ENCODE measurements around the gene SLC39A6. TPM values are rescaled to one million over a fixed set of nuclear protein-coding genes. Genes with fewer than 3 reads are reported as not detected.

SLC39A6 gene
- total RNA-seq, 3 donors from 2014 or later: 6.6 to 23.3 (median 10.3) TPM

GRCh38 chr18:36149514-36150289 lies 20.6 kb upstream of the SLC39A6 start:
- Histone ChIP-seq H3K4me1 (ENCODE audit: low read depth) (no peaks in the 10 kb centered on the region), H3K36me3 (ENCODE audit: low read depth) (no peaks in the 10 kb centered on the region)
- intact Hi-C loops (cut with DNase I, micrococcal nuclease): no loop called here

DNA sequence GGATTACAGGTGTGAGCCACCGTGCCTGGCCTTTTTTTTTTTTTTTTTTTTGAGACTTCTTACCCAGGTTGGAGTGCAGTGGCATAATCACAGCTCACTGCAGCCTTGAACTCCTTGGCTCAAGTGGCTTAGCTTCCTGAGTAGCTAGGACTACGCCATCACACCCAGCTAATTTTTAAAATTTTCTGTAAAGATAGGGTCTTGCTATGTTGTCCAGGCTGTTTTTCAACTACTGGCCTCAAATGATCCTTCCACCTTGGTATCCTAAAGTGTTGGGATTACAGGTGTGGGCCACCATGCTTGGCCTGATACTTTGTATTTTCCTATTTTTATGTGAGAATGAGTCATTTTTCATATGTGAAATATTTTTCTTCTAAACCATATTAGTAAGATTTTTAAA lies 14.3 kb upstream of the SLC39A6 start:
- intact Hi-C loops (cut with DNase I, micrococcal nuclease): no loop called here
- no peaks in the 10 kb centered on the region for H3K9me3 ChIP-seq
- no peak for ATAC-seq
- DNase-seq: no peak
- H3K4me3 ChIP-seq: no peak overlapping the region
- H3K4me1 ChIP-seq (ENCODE audit: low read depth): no peaks in the 10 kb centered on the region
- peaks cover 8% of the 10 kb centered on the region for H3K36me3 ChIP-seq (ENCODE audit: low read depth)
- no peak for TF ChIP-seq CTCF (IDR thresholded peaks at IDR 0.05)

More at GRCh38 chr18:36149514-36150289, 20.6 kb upstream of the SLC39A6 start:
- DNase-seq (no peak), ATAC-seq (peak; percentile 50)
- H3K9me3 ChIP-seq: no peaks in the 10 kb centered on the region
- no peak for TF ChIP-seq CTCF (IDR thresholded peaks at IDR 0.05)
- no peak overlapping the region for H3K4me3 ChIP-seq

DNA sequence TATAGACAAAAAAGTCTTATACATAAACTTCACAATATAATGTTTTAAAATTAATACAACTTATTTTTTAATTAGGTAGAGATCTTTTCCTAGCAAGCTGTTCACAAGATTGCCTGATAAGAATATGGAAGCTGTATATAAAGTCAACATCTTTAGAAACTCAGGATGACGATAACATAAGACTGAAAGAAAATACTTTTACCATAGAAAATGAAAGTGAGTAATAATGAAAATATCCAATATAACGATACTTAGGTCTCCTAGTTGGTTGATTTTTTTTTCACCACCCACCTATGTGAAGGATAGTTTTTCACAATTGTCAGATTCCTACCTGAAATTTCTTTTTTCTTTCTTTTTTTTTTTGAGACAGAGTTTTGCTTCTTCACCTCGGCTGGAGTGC lies 13.6 kb upstream of the SLC39A6 start:
- TF ChIP-seq CTCF (IDR thresholded peaks at IDR 0.05): no peak
- intact Hi-C loops (cut with DNase I, micrococcal nuclease): no loop called here
- Histone ChIP-seq H3K4me1 (ENCODE audit: low read depth) (no peaks in the 10 kb centered on the region), H3K4me3 (no peak overlapping the region), H3K9me3 (no peaks in the 10 kb centered on the region), H3K36me3 (ENCODE audit: low read depth) (peaks cover 8% of the 10 kb centered on the region)
- DNase-seq (no peak), ATAC-seq (no peak)

- Histone ChIP-seq H3K9me3 (no peaks in the 10 kb centered on the region), H3K4me1 (ENCODE audit: low read depth) (no peaks in the 10 kb centered on the region), H3K4me3 (no peak overlapping the region), H3K36me3 (ENCODE audit: low read depth) (peaks cover 8% of the 10 kb centered on the region)
- intact Hi-C loops (cut with DNase I, micrococcal nuclease): no loop called here
- no peak for TF ChIP-seq CTCF (IDR thresholded peaks at IDR 0.05)
- DNase-seq: no peak
- ATAC-seq: no peak
Observed at GRCh38 chr18:36141576-36141975, 12.4 kb upstream of the SLC39A6 start.

- H3K36me3 ChIP-seq (ENCODE audit: low read depth): peaks cover 8% of the 10 kb centered on the region
- no peaks in the 10 kb centered on the region for H3K4me1 ChIP-seq (ENCODE audit: low read depth)
- H3K9me3 ChIP-seq: no peaks in the 10 kb centered on the region
- intact Hi-C loops (cut with DNase I, micrococcal nuclease): no loop called here
- H3K4me3 ChIP-seq: no peak overlapping the region
- DNase-seq (no peak), ATAC-seq (no peak)
- TF ChIP-seq CTCF (IDR thresholded peaks at IDR 0.05): no peak
Observed at GRCh38 chr18:36139245-36139644, 10.1 kb upstream of the SLC39A6 start.
